SK-N-SH (cell line): ENCODE results near the gene FAM174B. TPM values are rescaled to one million over a fixed set of nuclear protein-coding genes. Genes with fewer than 3 reads are reported as not detected.

Source experiments
- IRF3 ChIP-seq: fragments of 150-350 bp; IDR thresholded peaks from 2 replicates; pipeline ENCODE4 v1.6.1; 2016; ENCODE audit warnings: mild to moderate bottlenecking, low read depth, low read length
- PBX3 ChIP-seq: IDR thresholded peaks from 2 replicates; pipeline ENCODE4; 2012
- polyA plus RNA-seq, 3 experiments: library from polyadenylated mRNA; depleted of rRNA; stranded (reverse); fragments of >200 nt; gene quantifications; 2 replicates each; pipeline ENCODE4 v1.2.3, GENCODE V29; 2012

Gene FAM174B
- polyA plus RNA-seq, 1 of the 3 experiments (the other 2 are of a cell fraction): 0.30 TPM

- TF ChIP-seq PBX3: no peak
- no peak for TF ChIP-seq IRF3
Observed at GRCh38 chr15:92569778-92570177, 85.8 kb downstream of the FAM174B start (continued).

Other genes starting within 250 kb of the FAM174B start
- 25.3 and 28.6 TPM in 2 replicates for gene CHD2, start 244.5 kb upstream of the FAM174B start, polyA plus RNA-seq (2012; rRNA removed)